ENCODE results near the gene MCIDAS. TPM values are rescaled to one million over a fixed set of nuclear protein-coding genes. Genes with fewer than 3 reads are reported as not detected.

The MCIDAS gene
- total and polyA plus RNA-seq, 2 experiments from 2014 or later: 0.08 TPM; not detected in 1

GRCh38 chr5:55188656-55189540 is 38.2 kb downstream of the MCIDAS start:
- Histone ChIP-seq H3K4me3 (no peak overlapping the region), H3K79me2 (no peaks in the 10 kb centered on the region), H3K4me2 (no peak overlapping the region), H3K4me1 (ENCODE audit: insufficient read depth) (no peaks in the 10 kb centered on the region), H2AFZ (no peak overlapping the region), H3K9me2 (replicated peaks; ENCODE audit: insufficient read depth) (no peaks in the 10 kb centered on the region), H3K36me3 (replicated peaks; ENCODE audit: insufficient read depth, low read depth) (no peaks in the 10 kb centered on the region), H3K27ac (no peak overlapping the region), H4K20me1 (ENCODE audit: insufficient read depth, poor library complexity, severe bottlenecking) (no peaks in the 10 kb centered on the region), H3K9me3 (ENCODE audit: low read depth) (no peaks in the 10 kb centered on the region), H3K27me3 (peaks cover 51% of the 10 kb centered on the region)
- TF ChIP-seq EZH2phosphoT487 (IDR thresholded peaks at IDR 0.05; ENCODE audit: low read depth, severe bottlenecking, unreplicated experiment) (no peak), EZH2 (IDR thresholded peaks at IDR 0.05; ENCODE audit: borderline replicate concordance) (no peak), CTCF (IDR thresholded peaks at IDR 0.05; ENCODE audit: poor library complexity) (no peak)
- WGBS (ENCODE audit: low lambda C conversion rate, missing lambda C conversion rate): 58% methylated on average over 6 of the region's 6 CpGs
- no peak for DNase-seq (ENCODE audit: low spot score)

GRCh38 chr5:55187370-55187769 is 39.7 kb downstream of the MCIDAS start:
- DNase-seq (ENCODE audit: low spot score): peak; percentile 9
- H3K4me1 ChIP-seq (ENCODE audit: insufficient read depth): no peaks in the 10 kb centered on the region
- no peaks in the 10 kb centered on the region for H4K20me1 ChIP-seq (ENCODE audit: insufficient read depth, poor library complexity, severe bottlenecking)
- TF ChIP-seq EZH2 (IDR thresholded peaks at IDR 0.05; ENCODE audit: borderline replicate concordance): no peak
- TF ChIP-seq EZH2phosphoT487 (IDR thresholded peaks at IDR 0.05; ENCODE audit: low read depth, severe bottlenecking, unreplicated experiment): no peak
- TF ChIP-seq CTCF (IDR thresholded peaks at IDR 0.05; ENCODE audit: poor library complexity): peak; percentile 32
- no peak overlapping the region for H2AFZ ChIP-seq
- peaks cover 46% of the 10 kb centered on the region for H3K27me3 ChIP-seq
- H3K27ac ChIP-seq: no peak overlapping the region
- H3K4me3 ChIP-seq: no peak overlapping the region
- H3K36me3 ChIP-seq (replicated peaks; ENCODE audit: insufficient read depth, low read depth): no peaks in the 10 kb centered on the region
- H3K4me2 ChIP-seq: no peak overlapping the region
- no peaks in the 10 kb centered on the region for H3K79me2 ChIP-seq
- H3K9me3 ChIP-seq (ENCODE audit: low read depth): no peaks in the 10 kb centered on the region
- no peaks in the 10 kb centered on the region for H3K9me2 ChIP-seq (replicated peaks; ENCODE audit: insufficient read depth)
- 47% methylated on average over 4 of the region's 4 CpGs for WGBS (ENCODE audit: low lambda C conversion rate, missing lambda C conversion rate)

- Histone ChIP-seq H3K27ac (no peak overlapping the region), H3K4me1 (ENCODE audit: insufficient read depth) (peaks cover 6% of the 10 kb centered on the region), H3K9me2 (replicated peaks; ENCODE audit: insufficient read depth) (no peaks in the 10 kb centered on the region), H4K20me1 (ENCODE audit: insufficient read depth, poor library complexity, severe bottlenecking) (no peaks in the 10 kb centered on the region), H3K4me3 (no peak overlapping the region), H3K27me3 (peaks cover 84% of the 10 kb centered on the region), H3K9me3 (ENCODE audit: low read depth) (no peaks in the 10 kb centered on the region), H3K4me2 (no peak overlapping the region), H3K36me3 (replicated peaks; ENCODE audit: insufficient read depth, low read depth) (no peaks in the 10 kb centered on the region), H3K79me2 (no peaks in the 10 kb centered on the region), H2AFZ (no peak overlapping the region)
- TF ChIP-seq CTCF (IDR thresholded peaks at IDR 0.05; ENCODE audit: poor library complexity): no peak
- no peak for TF ChIP-seq EZH2 (IDR thresholded peaks at IDR 0.05; ENCODE audit: borderline replicate concordance)
- TF ChIP-seq EZH2phosphoT487 (IDR thresholded peaks at IDR 0.05; ENCODE audit: low read depth, severe bottlenecking, unreplicated experiment): no peak
- whole genome bisulfite sequencing (ENCODE audit: low lambda C conversion rate, missing lambda C conversion rate): 35% methylated on average over 1 of the region's 1 CpG
- no peak for DNase-seq (ENCODE audit: low spot score)
Measured at GRCh38 chr5:55180016-55180415, 47.1 kb downstream of the MCIDAS start.

Measured in hepatocyte (in vitro differentiated cells).